MCF 10A (cell line): Measurements from ENCODE around the gene KRTAP4-5. TPM values are rescaled to one million over a fixed set of nuclear protein-coding genes. Genes with fewer than 3 reads are reported as not detected.
A peak's percentile ranks its signal among the peaks of the same experiment; 100 is the strongest.
"Not testable (repeated sequence)": the region's sequence is repeated elsewhere in the genome, so short reads cannot be mapped to it uniquely, and the experiment has no call there.

Experiments
- BruUV-seq: library from RNA; stranded (reverse); fragments of 400-500 nt; replicated peaks from 2 replicates; lab custom pipeline; 2021; lab: Mats Ljungman, UMichigan
- CTCF ChIA-PET: fragments of 300-600 bp; sonication (Branson Sonifier 250); formaldehyde crosslinking; extraction: SDS; loops from one replicate; lab custom pipeline; 2021; ENCODE audit warnings: antibody characterized with exemption, inconsistent platforms; lab: Yijun Ruan, JAX
- POLR2A ChIA-PET: fragments of 300-600, 350-650 bp; sonication (Branson Sonifier 250); formaldehyde crosslinking; extraction: SDS; loops from one replicate; lab custom pipeline; 2020; ENCODE audit warnings: antibody characterized with exemption, inconsistent platforms; lab: Yijun Ruan, JAX
- DNase-seq: peaks from one replicate; pipeline ENCODE4 v3.0.0-alpha.2; 2018; ENCODE audit not compliant: unreplicated experiment
- H3K27ac Mint-ChIP-seq: one replicate; pipeline ENCODE4 v1.8.0; 2022; ENCODE audit warnings: mild to moderate bottlenecking, low read depth, mixed read lengths; ENCODE audit not compliant: unreplicated experiment
- H3K27me3 Mint-ChIP-seq: one replicate; pipeline ENCODE4 v1.8.0; 2022; ENCODE audit warnings: mixed read lengths; ENCODE audit not compliant: insufficient read depth, unreplicated experiment
- H3K36me3 Mint-ChIP-seq: one replicate; pipeline ENCODE4 v1.8.0; 2022; ENCODE audit warnings: mild to moderate bottlenecking, moderate library complexity, mixed read lengths; ENCODE audit not compliant: insufficient read depth, unreplicated experiment
- H3K4me1 Mint-ChIP-seq: one replicate; pipeline ENCODE4 v1.8.0; 2022; ENCODE audit warnings: mixed read lengths; ENCODE audit not compliant: insufficient read depth, unreplicated experiment
- H3K4me3 Mint-ChIP-seq: one replicate; pipeline ENCODE4 v1.8.0; 2022; ENCODE audit warnings: mild to moderate bottlenecking, moderate library complexity, mixed read lengths; ENCODE audit not compliant: unreplicated experiment
- H3K9me3 Mint-ChIP-seq: one replicate; pipeline ENCODE4 v1.8.0; 2022; ENCODE audit warnings: mixed read lengths; ENCODE audit not compliant: unreplicated experiment
- intact Hi-C: fragments of 100-400 bp; cut with micrococcal nuclease; formaldehyde crosslinking; loops from 2 replicates; pipeline ENCODE4 v1.14.1; 2022
- total RNA-seq: library from RNA; stranded (reverse); gene quantifications from 2 replicates; pipeline ENCODE4 v1.2.3, GENCODE V29; 2022
- TF ChIP-seq, protein P1 (sequence below): fragments of 200-600 bp; IDR thresholded peaks from one replicate; pipeline ENCODE4 v1.8.0; 2022; ENCODE audit warnings: antibody characterized with exemption, mild to moderate bottlenecking; ENCODE audit not compliant: unreplicated experiment

Gene KRTAP4-5
- total RNA-seq, 1 experiment from 2014 or later: not detected

DNA sequence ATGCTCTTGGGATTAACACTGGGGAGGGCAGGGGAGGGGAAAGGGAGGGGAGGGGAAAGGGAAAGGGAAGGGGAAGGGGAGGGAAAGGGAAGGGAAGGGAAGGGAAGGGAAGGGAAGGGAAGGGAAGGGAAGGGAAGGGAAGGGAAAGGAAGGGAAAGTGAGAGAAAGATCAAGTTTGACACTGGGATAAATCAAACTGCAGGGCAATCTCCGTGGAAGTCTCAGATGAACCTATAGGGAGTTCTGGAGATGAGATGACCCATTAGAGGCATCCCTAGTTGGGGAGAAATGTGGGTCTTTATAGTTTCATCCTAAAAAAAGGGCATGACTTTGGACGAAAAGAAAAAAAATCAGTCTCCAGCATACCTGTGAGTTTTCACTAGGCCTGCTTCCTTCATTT is 27.9 kb downstream of the KRTAP4-5 start:
- TF ChIP-seq, protein P1, sequence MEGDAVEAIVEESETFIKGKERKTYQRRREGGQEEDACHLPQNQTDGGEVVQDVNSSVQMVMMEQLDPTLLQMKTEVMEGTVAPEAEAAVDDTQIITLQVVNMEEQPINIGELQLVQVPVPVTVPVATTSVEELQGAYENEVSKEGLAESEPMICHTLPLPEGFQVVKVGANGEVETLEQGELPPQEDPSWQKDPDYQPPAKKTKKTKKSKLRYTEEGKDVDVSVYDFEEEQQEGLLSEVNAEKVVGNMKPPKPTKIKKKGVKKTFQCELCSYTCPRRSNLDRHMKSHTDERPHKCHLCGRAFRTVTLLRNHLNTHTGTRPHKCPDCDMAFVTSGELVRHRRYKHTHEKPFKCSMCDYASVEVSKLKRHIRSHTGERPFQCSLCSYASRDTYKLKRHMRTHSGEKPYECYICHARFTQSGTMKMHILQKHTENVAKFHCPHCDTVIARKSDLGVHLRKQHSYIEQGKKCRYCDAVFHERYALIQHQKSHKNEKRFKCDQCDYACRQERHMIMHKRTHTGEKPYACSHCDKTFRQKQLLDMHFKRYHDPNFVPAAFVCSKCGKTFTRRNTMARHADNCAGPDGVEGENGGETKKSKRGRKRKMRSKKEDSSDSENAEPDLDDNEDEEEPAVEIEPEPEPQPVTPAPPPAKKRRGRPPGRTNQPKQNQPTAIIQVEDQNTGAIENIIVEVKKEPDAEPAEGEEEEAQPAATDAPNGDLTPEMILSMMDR: no peak
- peaks cover 11% of the 10 kb centered on the region for H3K4me1 Mint-ChIP-seq

GRCh38 chr17:41119696-41120690 is 29.6 kb downstream of the KRTAP4-5 start:
- H3K27me3 Mint-ChIP-seq: peaks cover 13% of the 10 kb centered on the region
- H3K9me3 Mint-ChIP-seq, intact Hi-C loops, H3K36me3 Mint-ChIP-seq, H3K27ac Mint-ChIP-seq, CTCF ChIA-PET, DNase-seq, BruUV-seq, H3K4me3 Mint-ChIP-seq: not testable (repeated sequence)
- peaks cover 11% of the 10 kb centered on the region for H3K4me1 Mint-ChIP-seq
- POLR2A ChIA-PET: interaction anchor here (0.8 kb wide), 1 partner anchor 171 kb away, joined by 3 read pairs; no protein-coding TSS in a partner anchor

More for the DNA sequence above, 27.9 kb downstream of the KRTAP4-5 start:
- POLR2A ChIA-PET: interaction anchor here (0.6 kb wide), 1 partner anchor 471 kb away, joined by 4 read pairs; no protein-coding TSS in a partner anchor
- intact Hi-C loops: no loop called here
- no TSS peak for BruUV-seq
- Mint-ChIP-seq H3K4me3 (no peak overlapping the region), H3K27me3 (peaks cover 12% of the 10 kb centered on the region), H3K9me3 (peaks cover 5% of the 10 kb centered on the region), H3K36me3 (no peaks in the 10 kb centered on the region), H3K27ac (no peak overlapping the region)
- CTCF ChIA-PET: no interaction called here
- DNase-seq: no peak

GRCh38 chr17:41118721-41119120 is 30.9 kb downstream of the KRTAP4-5 start:
- peak; percentile 2 for DNase-seq
- H3K4me1 Mint-ChIP-seq: peaks cover 11% of the 10 kb centered on the region
- no TSS peak for BruUV-seq

DNA sequence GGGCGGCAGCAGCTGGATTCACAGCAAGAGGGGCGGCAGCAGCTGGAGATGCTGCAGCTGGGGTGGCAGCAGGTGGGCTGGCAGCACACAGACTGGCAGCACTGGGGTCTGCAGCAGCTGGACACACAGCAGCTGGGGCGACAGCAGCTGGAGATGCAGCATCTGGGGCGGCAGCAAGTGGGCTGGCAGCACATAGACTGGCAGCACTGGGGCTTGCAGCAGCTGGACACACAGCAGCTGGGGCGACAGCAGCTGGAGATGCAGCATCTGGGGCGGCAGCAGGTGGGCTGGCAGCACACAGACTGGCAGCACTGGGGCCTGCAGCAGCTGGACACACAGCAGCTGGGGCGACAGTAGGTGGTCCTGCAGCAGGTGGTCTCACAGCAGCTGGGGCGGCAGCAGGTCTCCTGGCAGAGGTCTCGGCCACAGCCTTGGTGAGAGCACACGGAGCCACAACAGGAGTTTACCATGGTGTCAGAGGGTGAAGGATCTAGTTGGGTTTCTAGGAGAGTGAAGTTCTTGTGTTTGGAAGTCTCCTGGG is 31.7 kb downstream of the KRTAP4-5 start, which contains the start of gene KRTAP4-11:
Gene KRTAP4-11 (minus strand): TSS at position 528 of the 541 bp plus-strand sequence. CDS start 58 bp downstream, at position 470.
- H3K4me1 Mint-ChIP-seq, H3K9me3 Mint-ChIP-seq, intact Hi-C loops, POLR2A ChIA-PET, BruUV-seq, H3K4me3 Mint-ChIP-seq, H3K27ac Mint-ChIP-seq, DNase-seq, H3K36me3 Mint-ChIP-seq, CTCF ChIA-PET: not testable (repeated sequence)
- H3K27me3 Mint-ChIP-seq: peaks cover 13% of the 10 kb centered on the region

More at GRCh38 chr17:41118721-41119120, 30.9 kb downstream of the KRTAP4-5 start:
- Mint-ChIP-seq H3K9me3 (peaks cover 5% of the 10 kb centered on the region), H3K27ac (no peak overlapping the region), H3K4me3 (no peak overlapping the region), H3K36me3 (no peaks in the 10 kb centered on the region), H3K27me3 (peaks cover 13% of the 10 kb centered on the region)
- intact Hi-C loops: no loop called here
- POLR2A ChIA-PET: no interaction called here
- TF ChIP-seq, protein P1: no peak
- CTCF ChIA-PET: no interaction called here
